GM19467 (cell line): ENCODE measurements around the gene SDR42E1.
"Not testable (repeated sequence)": the region's sequence is repeated elsewhere in the genome, so short reads cannot be mapped to it uniquely, and the experiment has no call there.

Experiments
- ATAC-seq: cut with Tn5 transposase; IDR thresholded peaks from one replicate; pipeline ENCODE4 v1.9.1; 2021; ENCODE audit warnings: mild to moderate bottlenecking, moderate library complexity; ENCODE audit not compliant: unreplicated experiment

Gene SDR42E1

DNA sequence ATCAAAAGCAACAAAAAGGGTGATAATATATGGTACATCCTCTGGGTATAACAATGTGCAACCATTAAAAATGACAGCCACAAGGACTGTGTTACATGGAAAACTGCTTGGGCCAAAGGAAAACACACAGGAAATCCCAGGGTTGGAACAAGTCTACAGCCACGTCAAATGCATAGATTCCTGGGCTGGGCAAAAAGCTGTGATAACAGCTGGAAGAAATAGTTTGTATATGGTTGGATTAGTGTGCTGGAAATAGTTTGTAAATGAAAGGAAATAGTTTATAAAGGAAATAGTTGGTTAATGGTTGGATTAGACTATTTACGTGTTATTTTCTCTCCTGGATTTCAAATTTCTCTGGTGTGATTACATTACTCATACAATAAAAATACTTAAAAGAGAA, 26.4 kb upstream of the SDR42E1 start:
- no peak for ATAC-seq

DNA sequence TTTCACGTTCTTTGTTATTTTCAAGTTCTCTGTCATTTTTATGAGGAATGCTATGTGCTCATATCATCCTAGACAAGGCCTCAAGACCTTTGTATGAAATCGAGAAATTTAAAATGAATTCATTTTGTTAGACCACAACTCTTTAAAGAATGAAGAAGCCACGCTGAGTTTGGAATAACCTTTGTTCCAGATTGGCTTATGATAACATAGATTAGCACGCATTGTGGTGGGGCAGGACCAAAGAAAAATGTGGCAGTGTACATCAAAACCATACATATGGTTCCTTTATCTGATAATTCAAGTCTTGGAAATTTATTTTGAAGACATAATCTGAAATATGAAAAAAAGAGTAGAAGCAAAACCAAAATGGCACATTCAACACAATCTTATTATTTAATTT, 26.0 kb upstream of the SDR42E1 start:
- no peak for ATAC-seq

DNA sequence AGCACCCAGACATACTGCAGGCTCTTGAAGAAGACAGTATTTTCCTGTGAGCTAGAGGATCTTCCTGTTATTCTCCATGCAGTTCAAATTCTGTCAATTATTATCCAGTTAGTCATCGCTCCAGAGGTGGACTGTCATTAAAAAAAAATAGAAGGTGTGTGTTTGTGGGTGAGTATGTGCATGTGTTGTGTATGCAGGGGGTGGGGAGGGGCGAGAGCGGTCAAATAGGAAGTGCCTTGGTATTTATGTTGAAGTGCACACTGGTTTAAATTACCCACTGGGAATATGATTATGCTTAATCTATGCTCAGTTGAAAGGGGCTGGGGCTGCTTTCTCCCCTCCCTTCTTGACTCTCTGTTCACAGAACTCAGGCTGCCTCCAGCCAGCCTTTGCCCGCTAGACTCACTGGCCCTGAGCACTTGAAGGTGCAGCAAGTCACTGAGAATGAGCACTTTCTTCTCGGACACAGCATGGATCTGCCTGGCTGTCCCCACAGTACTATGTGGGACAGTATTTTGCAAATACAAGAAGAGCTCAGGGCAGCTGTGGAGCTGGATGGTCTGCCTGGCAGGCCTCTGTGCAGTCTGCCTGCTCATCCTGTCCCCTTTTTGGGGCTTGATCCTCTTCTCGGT, 23.8 kb upstream of the SDR42E1 start, which contains the start of gene HSD17B2:
Gene HSD17B2, plus strand, starts transcription at position 273 of the 632 bp plus-strand sequence. Its CDS starts 172 bp downstream, at position 445.
- no peak for ATAC-seq

DNA sequence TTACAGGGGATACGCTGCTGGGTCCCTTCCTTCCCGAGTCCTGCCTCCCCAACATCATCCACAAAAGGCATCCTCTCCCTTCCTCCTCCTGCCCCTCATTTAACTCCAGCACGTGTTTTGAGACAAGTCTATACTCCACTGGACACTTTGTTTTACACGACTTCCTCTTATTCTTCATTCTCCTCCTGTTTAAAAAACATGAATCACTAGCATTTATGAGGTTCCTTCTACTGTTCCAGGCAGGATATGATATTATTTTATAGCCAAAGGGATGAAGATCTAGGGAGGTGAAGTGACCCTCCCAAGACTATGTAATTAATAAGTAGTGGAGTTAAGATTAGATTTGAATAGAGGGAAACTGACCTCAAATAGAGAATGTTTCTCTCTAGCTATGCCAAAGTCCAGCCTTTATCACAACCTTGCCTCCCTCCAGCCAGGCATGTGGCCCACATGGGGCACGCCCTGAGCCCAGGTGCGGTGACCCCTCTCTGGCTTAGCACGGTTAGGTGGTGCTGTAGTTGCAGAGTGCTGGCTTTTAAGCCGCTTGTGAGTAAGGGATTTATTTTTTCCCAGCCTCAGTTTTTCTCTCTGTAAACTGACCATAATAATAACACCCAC, 22.5 kb upstream of the SDR42E1 start:
- ATAC-seq, result no peak

DNA sequence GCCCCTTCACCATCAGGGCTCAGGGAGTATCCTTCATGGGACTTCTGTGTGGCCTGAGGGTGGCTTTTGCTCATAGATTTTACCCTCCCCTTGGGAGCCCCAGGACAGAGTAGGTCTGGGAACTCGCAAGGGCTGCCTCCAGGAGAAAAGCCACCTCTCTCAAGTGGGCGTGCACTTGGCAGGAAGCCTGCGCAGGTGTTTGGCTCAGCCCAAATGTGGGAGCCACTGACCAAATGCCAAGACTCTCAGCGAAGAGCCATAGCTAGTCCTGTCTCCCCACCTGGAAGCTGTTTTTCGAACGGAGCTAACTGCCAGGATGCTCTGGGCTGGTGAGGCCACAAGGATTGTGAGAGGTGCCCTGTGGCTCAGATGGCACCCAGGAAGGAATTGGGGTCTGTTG, 21.7 kb upstream of the SDR42E1 start:
- no peak for ATAC-seq

DNA sequence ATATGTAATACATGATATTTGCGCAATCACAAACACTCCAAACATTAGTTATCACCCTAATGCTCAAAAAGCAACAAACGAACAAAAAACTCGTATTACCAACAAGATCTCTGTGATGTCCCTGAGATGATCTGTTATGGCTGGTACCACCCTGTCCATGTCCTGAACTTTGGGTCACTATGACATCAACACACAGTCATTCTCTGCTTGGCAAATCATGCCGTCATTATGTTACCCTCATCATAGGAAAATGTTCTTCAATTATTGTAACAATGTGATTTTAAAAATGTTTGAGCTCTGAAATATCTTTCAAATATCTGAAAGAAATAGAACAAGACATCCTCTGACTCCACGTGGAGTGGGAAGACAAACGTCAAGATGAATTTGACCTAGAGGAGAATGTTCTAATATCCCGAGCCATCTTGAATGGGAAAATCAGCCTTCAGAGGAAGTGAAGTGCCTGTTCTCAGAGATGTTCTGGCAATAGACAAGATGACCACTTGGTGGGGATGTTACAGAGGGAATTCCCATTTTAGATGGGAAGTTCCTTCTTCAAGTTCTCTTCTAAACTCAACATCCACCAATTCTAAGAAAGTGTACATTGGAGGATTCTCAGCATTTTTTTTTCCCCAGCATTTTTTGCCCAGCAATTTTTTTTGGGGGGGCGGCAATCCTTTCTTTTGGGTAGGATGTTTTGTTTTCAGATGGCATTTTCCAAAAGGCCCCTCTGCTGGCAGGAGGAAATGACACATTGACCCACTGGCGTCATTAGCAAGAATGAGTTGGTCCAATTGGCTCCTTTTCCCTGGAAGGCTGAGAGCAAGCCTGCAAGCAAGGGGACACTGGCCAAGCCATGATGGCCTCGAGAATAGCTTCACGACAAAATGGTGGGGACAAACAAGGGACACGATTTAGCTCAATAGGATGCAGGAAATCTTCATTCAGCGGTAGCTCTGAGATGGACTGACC, 20.1 kb upstream of the SDR42E1 start:
- ATAC-seq, result no peak

DNA sequence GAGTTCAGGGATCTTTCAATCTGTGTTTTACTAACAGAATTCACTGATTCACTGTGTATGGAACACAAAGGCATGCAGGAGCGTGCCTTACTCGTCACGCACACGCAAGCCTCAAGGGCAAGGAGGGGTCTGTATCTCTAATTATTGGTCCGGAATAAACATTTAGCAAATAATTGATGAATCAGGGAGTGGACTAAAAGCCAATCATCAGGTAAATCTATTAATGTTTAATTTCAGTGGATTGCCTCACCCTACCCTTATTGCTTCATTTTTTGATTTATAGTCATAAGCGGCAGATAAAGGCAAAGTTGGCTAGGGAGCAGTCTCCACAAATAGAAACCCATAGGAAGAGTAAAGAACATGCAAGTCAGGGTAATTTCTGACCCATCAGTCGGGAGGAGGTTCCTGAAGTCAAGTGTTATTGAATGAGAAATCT, 16.4 kb upstream of the SDR42E1 start:
- ATAC-seq, result no peak

DNA sequence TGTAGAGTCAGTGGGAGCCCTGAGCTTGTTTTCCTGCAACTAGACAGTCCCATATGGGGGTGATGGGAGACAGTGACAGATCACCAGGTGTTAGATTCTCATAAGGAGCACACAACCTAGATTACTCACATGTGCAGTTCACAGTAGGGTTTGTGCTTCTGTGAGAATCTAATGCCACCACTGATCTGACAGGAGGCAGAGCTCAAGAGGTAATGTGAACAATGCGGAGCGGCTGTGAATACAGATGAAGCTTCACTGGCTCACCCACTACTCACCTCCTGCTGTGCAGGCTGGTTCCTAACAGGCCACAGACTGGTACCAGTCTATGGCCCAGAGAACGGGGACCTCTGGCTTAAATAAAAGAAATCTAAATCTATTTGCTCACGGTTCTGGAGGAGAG, 13.6 kb upstream of the SDR42E1 start:
- ATAC-seq, result no peak

DNA sequence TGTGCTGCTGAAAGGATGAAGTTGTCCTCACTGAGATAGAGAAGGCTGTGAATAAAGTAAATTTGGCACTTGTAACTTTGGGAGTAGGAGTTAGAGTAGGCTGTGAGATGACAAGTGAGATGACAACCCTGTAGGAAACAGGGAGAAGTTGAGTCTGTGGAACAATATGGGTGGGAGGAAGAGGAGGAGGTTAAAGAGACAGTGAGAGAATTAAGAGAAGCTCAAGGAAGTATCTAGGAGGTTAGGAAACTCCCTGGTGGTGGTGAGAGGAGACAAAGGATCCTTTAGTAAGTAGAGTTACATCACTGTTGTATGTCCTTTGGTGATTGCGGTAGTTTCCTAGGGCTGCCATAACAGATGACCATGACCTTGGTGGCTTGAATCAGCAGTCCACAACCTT, 13.0 kb upstream of the SDR42E1 start:
- no peak for ATAC-seq

DNA sequence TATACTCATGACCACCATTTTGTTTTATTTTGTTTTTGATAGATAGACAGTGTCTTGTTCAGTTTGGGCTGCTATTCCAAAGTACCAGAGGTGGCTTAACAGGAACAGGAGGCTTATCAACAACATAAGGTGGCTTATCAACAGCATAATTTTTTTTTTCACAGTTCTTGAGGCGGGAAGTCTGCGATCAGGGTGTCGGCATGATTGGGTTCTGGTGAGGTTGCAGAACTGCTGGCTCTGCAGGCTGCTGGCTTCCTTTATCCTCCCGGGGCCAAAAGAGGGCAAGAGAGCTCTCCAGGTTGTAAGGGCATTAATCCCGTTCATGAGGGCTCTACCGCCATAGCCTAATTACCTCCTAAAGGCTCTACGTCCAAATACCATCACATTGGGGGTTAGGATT, 11.9 kb upstream of the SDR42E1 start:
- ATAC-seq, result no peak

DNA sequence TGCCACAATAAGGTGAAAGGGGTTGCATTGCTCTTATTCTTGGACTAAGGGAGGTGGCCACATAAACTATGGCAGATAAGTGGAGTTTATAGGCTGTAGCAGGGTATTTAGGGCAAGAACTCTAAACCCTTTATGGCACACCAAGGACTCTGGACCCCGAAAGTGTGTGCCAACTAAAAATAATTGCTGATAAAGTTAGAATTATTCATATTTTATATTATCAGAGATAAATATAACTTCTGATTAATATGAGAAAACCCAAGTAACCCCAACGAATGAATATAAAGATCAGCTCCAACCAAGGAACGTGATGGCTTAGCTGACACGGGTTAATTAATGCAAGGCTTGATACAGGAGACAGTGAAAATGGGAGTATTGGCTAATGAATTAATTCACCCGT, 8.8 kb upstream of the SDR42E1 start:
- ATAC-seq, result no peak

DNA sequence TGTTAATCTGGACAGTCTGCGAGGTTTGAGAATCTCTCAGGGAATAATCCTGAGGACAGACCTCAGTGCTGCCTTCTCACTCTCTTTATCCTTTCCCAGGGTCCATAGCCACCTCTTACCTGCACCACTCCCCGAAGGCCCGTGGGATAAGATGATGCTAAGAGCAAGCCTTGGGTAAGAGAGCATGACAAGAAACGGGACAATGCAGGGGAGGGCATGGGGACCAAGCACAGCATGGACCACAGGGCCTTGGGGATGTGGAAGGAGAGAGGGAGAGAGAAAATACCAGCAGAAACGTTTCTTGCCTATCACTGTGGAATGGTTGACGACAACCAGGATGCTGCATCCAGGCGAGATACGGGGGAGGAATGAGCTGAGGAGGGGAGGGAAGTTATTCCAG, 8.3 kb upstream of the SDR42E1 start:
- ATAC-seq, result no peak

DNA sequence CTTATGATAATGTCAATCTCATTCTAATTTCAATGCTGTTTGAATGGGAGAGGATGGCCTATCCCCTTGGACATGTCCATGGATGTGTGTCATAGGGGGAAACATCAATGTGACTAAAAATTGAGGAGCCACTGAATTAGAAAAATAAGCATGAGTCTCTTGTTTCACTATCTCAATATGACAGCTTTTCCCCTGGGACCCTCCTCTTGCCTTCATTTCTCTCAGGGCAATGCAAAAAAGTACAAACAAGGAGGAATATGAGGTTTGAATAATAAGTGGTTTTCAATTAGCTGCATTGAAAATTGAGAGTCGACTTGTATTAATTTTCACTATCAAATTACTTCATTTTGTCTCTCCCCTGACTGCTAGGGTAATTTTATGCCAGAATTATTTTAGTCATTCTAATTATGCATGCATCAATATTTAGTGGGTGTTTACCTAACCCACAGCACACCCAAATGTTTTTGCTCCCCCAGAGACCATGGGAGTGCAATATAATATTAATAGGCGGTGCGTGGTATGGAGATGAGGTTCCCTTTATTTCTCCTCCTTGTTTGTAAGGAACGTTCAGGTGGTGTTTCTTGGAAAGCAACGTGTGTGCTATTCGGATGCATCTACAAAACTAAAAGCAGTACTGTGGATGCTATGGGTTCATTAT, 6.8 kb upstream of the SDR42E1 start:
- ATAC-seq, result no peak

DNA sequence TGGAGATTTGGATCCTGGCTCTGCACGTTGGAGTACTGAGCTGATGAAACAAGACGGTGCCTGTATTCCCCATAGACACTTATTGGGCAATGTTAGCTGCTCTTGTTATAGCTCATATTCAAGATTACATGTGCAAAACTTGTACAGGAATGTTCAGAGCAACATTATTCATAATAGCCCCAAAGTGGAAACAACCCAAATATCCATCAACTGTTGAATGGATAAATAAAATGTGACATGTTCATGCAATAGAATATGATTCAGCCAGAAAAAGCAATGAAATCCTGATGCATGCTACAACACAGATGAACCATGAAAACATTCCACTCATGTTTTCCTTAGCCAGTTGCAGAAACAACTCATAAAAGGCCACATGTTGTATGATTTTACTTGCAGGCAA, 5.7 kb upstream of the SDR42E1 start:
- no peak for ATAC-seq

DNA sequence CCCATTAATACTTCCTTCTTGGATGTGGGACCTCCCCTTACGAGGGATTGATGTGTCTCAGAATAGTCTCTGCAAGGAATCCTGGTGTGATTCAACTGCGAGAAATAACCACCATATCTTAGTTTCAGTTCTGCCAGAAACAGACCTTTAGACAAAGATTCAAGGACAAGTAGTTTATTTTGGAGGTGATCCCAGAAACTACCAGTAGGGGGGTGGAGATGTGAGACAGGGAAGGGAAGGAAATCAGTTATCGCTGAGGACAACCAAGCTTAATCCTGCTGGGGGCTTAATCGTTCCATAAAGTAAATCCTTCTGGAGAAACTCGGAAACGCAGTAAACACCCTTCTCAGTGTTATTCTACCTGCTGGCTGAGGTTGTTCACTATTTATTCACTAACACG, 5.0 kb upstream of the SDR42E1 start:
- no peak for ATAC-seq

DNA sequence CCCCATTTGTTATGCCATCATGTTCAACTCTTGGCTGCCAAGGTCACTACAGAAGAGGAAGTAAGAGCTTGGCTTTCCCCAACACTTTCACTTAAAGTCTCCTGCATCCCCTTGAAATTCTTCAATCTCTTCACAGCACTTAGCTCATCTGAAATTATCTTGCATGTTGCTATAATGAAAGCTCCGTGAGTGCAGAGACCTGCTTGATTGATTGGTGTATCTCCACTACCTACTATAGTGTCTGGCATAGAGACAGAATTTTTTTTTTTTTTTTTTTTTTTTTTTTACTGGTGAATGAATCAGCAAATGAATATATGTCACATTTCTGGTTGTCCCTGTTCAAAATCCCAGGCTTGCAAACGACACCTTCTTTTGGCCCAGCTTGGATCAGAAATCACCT, 1.9 kb upstream of the SDR42E1 start:
- ATAC-seq, result no peak

DNA sequence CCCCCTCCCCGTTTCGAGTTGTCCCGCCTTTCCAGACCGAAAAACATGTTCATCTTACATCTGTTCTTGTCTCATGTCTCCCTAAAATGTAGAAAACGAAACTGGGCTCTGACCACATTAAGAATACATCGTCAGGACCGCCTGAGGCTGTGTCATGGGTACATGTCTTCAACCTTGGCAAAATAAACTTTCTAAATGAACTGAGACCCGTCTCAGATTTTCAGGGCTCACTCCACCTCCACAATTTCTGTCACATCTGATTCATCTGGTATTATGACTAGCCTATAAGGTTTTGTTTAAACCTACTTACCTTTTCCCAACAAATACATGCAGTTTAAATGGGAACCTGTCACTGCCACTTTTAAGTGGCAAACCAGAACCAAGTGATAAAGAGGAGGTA, 621 bp downstream of the SDR42E1 start:
- no peak for ATAC-seq

DNA sequence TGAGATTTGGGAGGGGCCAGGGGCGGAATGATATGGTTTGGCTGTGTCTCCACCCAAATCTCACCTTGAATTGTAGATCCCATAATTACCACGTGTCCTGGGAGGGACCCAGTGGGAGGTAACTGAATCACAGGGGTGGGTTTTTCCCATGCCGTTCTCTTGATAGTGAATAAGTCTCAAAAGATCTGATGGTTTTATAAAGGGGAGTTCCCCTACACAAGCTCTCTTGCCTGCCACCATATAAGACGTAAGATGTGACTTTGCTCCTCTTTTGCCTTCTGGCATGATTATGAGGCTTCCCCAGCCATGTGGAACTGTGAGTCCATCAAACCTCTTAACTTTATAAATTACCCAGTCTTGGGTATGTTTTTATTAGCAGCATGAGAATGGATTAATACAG, 1.5 kb downstream of the SDR42E1 start:
- ATAC-seq, result not testable (repeated sequence)

DNA sequence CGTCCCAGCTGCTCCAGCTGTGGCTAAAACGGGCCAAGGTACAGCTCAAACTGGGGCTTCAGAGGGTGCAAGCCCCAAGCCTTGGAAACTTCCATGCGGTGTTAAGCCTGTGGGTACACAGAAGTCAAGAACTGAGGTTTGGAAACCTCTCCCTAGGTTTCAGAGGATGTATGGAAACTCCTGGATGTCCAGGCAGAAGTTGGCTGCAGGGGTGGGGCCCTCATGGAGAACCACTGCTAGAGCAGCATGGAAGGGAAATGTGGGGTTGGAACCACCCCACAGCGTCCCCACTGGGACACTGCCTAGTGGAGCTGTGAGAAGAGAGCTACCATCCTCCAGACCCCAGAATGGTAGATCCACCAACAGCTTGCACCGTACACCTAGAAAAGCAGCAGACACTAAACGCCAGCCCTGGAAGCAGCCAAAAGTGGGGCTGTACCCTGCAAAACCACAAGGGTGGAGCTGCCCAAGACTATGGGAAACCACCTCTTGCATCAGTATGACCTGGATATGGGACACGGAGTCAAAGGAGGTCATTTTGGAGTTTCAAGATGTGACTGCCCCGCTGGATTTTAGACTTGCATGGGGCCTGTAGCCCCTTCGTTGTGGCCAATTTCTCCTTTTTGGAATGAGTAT, 2.2 kb downstream of the SDR42E1 start:
- ATAC-seq, result no peak

DNA sequence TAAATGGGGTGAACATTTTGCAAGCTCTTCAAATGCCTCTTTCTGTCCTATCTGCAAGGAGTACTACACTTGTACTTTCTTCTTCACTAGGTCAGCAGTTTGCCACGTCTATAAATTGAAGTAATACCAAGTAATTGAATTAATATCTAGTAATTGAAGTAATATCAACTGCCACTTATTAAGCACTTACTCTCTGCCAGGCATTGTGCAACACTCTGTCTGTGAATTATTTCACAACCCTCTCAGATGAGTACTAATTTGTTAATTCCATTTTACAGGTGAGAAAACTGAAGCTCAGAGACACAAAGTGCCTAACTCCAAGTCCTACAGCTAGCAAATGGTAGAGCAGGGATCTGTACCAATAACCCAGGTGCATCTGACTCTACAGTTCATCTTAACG, 4.1 kb downstream of the SDR42E1 start:
- no peak for ATAC-seq

DNA sequence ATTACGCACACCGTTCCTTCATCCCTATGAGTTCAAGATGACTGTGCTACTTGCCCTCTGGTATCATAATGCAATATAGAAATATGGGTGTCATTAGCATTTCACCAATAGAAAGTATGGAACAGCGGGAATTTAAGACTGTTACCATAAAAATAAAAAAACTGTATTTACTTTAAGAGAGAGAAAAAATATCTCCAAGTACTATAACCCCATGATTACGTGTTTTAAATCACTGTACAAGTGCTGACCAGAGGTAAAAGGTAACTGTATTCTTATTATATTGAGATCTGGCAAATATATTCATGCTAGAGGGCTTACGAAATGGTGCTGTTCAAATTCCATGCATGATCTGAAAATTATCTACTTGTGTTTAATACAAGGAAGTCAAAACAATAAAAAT, 5.2 kb downstream of the SDR42E1 start:
- no peak for ATAC-seq
